GM12892 (cell line): Measurements from ENCODE around the gene PJVK.

Experiments
- POLR2A ChIP-seq: IDR thresholded peaks from 2 replicates; pipeline ENCODE4 v1.6.1; 2011; ENCODE audit warnings: low read depth, low read length, control low read depth
- POLR2AphosphoS5 ChIP-seq: IDR thresholded peaks from 2 replicates; pipeline ENCODE4 v1.6.1; 2011; ENCODE audit warnings: low read depth, low read length, control low read depth
- TAF1 ChIP-seq: IDR thresholded peaks from 2 replicates; pipeline ENCODE4 v1.6.1; 2011; ENCODE audit warnings: low read depth, mild to moderate bottlenecking, control low read depth, low read length, borderline replicate concordance

GRCh38 chr2:178496049-178496448 lies 44.9 kb downstream of the PJVK start:
- TF ChIP-seq POLR2A (no peak), POLR2AphosphoS5 (no peak), TAF1 (no peak)
